OCI-LY1 (cell line): ENCODE data around the gene NPAS3.

Experiments used
- CTCF ChIP-seq: fragments of 200-600 bp; sonication (generic), shearing (Covaris generic); IDR thresholded peaks from 2 replicates; pipeline ENCODE4 v1.5.1; 2017; ENCODE audit warnings: mild to moderate bottlenecking, antibody characterized with exemption, low read length, moderate library complexity, mixed read lengths
- EZH2 ChIP-seq: fragments of 200-600 bp; sonication (generic), shearing (Covaris generic); IDR thresholded peaks from 2 replicates; pipeline ENCODE4 v1.8.0; 2017; ENCODE audit warnings: borderline replicate concordance, mixed run types, mild to moderate bottlenecking, antibody characterized with exemption, low read length, moderate library complexity, mixed read lengths

- TF ChIP-seq CTCF (no peak), EZH2 (no peak)
These were observed 518.9 kb downstream of the NPAS3 start for GRCh38 chr14:33457617-33458016.
